HG03571 (cell line): ENCODE results near the gene HAPSTR1.
"Not testable (repeated sequence)": the region's sequence is repeated elsewhere in the genome, so short reads cannot be mapped to it uniquely, and the experiment has no call there.

Experiments used
- ATAC-seq: cut with Tn5 transposase; IDR thresholded peaks from one replicate; pipeline ENCODE4 v1.9.1; 2021; ENCODE audit not compliant: unreplicated experiment

HAPSTR1 gene

GRCh38 chr16:9071377-9071776, 20.1 kb upstream of the HAPSTR1 start:
- ATAC-seq: no peak

GRCh38 chr16:9072806-9073341, 18.6 kb upstream of the HAPSTR1 start:
- ATAC-seq: peak; percentile 63

DNA sequence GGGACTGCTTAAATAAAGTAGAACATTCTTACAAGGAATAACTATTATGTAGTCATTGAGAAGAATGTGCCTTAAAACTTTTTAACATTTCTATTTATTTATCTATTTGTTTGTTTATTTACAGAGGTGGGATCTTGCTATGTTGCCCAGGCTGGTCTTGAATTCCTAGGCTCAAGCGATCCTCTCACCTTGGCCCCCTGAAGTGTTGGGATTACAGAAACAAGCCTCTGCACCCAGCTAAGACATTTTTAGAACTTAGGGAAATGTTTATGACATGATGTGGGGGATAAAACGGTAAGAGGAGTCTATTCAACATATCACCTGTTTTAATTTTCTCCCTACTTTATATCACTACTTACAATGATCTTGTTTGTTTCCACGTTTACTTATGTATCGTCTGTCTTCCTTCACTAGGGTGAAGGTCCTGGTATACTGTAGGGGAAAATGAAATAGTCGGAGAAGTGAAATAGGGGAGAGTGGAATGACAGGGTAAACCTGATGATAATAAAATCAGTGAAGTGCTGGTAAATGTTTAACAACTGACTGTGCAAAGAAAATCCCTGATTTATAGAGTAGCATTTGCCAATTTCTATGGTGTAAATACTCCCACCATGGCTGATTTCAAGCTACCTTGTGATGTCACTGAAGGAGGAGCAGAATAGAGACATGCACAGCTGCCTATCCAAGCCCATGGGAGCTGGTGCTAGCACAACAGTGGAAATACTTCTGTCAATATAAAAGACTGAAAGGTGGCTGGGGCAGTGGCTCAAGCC, 16.0 kb upstream of the HAPSTR1 start:
- ATAC-seq: no peak

GRCh38 chr16:9077091-9077809, 14.2 kb upstream of the HAPSTR1 start:
- ATAC-seq: no peak

GRCh38 chr16:9078467-9079429, 12.7 kb upstream of the HAPSTR1 start:
- ATAC-seq: peak; percentile 66

DNA sequence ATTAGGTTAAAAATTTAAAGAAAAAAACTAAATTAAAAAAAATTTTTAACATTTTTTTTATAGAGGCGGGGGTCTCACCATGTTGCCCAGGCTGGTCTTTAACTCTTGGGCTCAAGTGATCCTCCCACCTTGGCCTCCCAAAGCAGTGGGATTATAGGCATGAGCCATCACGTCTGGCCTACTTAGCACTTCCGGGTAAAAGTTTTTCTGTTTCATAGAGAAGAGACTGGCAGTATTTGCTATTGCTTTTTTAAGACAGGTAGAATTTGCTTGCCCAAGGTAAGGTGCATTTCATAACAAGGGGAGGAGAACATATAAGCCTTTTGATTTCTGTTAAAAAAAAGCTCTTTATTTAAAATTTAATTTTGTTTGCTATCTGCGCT, 12.0 kb upstream of the HAPSTR1 start:
- ATAC-seq: no peak

- ATAC-seq: no peak
Measured at GRCh38 chr16:9081158-9081557, 10.3 kb upstream of the HAPSTR1 start.

- no peak for ATAC-seq
Measured at GRCh38 chr16:9081843-9082242, 9.6 kb upstream of the HAPSTR1 start.

- no peak for ATAC-seq
Measured at GRCh38 chr16:9082422-9082821, 9.0 kb upstream of the HAPSTR1 start.

GRCh38 chr16:9087733-9088132, 3.7 kb upstream of the HAPSTR1 start:
- ATAC-seq: not testable (repeated sequence)

- no peak for ATAC-seq
Measured at GRCh38 chr16:9088848-9089247, 2.6 kb upstream of the HAPSTR1 start.

DNA sequence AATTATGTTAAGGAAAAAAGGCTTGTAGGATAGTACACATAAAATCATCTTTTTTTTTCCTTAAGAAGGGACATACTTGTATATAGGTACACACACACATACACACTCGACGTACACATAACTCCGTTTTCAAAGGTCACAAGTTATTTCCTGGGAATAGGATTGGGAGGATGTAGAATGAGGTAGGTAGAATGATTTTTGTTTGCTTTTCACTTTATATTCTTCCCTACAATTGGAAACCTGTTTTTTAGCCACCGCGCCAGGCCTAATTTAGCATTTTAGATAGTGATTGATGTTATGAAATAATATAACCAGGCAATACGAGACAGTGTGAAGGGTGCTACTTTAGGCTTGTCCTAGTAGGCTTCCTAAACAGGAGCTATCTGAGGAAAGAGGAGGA, 1.8 kb upstream of the HAPSTR1 start:
- no peak for ATAC-seq

DNA sequence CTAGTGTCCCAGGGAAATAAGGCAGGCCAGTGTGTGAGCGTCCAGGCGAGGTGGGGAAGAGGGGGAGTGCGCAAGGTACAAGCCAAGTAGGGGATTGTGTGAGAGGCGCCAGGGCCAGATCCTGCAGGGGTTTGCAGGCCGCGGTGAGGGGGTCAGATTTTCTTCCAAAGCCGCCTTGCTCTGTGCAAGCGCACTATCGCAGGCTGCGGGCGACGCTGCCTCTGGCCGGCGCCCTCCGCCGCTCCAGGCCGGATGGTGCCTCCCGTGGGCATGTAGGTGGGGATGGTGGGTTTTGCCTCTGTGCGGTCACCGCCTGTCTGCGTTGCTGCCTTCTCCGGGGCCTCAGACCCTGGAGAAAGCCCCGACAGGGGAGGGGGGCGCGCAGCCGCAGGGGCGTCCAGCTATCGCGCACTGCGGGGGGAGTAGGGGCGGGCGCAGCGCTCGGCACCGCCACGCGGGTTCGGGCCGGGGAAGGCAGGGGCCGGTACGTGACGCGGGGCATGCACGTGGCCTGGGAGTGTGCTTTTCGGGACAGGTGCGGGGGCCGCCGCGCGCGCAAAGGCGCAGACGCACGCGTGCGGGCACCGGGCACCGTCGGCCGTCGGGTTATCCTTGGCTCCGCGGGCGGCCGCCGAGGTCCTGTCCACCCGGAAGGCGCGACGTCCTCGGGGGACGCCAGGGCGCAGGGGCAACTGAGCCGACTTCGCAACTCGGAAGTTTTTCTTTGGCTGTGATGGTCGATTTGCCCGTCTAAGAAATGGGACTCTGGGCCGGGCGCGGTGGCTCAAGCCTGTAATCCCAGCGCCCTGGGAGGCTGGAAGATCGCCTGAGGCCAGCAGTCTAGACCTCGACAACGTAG, 1.1 kb upstream of the HAPSTR1 start:
- ATAC-seq: no peak

DNA sequence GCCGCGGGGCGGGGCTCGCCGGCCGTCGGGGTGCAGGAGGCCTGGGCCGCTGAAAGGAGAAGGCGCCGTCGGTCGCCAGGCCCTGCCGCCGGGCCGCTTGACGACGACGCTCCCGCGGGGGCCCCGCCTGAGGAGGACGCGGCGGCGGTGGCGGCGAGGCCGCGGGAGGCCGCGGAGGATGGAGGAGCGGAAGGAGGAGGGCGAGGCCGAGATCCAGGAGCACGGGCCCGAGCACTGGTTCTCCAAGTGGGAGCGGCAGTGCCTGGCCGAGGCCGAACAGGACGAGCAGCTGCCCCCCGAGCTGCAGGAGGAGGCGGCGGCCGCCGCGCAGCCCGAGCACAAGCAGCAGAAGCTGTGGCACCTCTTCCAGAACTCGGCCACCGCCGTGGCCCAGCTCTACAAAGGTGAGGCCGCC, 430 bp downstream of the HAPSTR1 start:
- peak; percentile 6 for ATAC-seq

- peak; percentile 8 for ATAC-seq
Measured at GRCh38 chr16:9092282-9092977, 986 bp downstream of the HAPSTR1 start.

DNA sequence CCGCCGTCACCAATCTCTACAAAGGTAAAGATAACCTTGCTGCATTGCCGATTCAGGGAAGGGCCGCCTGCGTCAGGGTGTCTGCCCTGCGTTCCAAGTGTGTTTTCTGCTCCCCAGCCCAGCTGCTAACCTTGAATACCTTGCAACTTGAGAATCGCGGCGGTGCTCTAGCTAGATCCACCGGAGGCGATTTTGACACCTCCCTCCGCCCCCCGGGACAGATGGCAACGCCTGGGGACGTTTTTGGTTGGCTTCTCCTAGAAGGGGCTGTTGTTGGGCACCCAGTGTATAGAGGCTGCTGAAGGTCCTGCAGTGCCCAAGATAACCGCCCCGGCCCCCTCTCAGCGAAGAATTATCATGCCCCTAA, 1.5 kb downstream of the HAPSTR1 start:
- ATAC-seq: no peak

GRCh38 chr16:9094011-9094846, 2.8 kb downstream of the HAPSTR1 start:
- ATAC-seq: no peak

DNA sequence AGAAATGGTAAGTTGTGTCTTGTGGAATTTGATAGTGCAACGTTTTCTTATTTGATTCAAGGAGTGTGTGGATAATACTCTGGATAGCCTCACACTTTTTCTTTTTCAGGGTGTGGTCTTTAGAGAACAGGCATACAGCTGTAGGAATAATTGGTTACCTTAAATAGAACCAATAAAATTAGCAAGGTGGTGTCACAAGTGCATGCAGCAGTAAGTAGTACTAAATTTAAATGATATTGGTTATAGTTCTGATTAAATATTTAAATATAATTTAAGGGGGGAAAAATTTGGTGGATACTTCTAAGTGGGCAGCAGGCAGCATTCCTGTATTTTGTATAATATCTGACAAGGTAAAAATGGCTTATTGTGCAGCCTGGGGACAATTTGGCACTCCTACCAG, 3.7 kb downstream of the HAPSTR1 start:
- no peak for ATAC-seq
